NT2/D1 (cell line): ENCODE measurements around the gene CYTH3.

Experiments
- DNase-seq: peaks from one replicate; pipeline ENCODE4 v3.0.0-alpha.2; 2011; ENCODE audit warnings: low read depth, low spot score
- H3K27me3 ChIP-seq: 2 replicates; pipeline ENCODE4 v1.6.0; 2011; ENCODE audit warnings: mild to moderate bottlenecking; ENCODE audit not compliant: insufficient read length, insufficient read depth
- H3K36me3 ChIP-seq: 2 replicates; pipeline ENCODE4 v1.6.1; 2011; ENCODE audit warnings: mild to moderate bottlenecking, low read length, mixed read lengths; ENCODE audit not compliant: insufficient read depth, insufficient read length
- H3K4me1 ChIP-seq: 2 replicates; pipeline ENCODE4 v1.5.1; 2011; ENCODE audit not compliant: insufficient read depth, insufficient read length
- H3K4me3 ChIP-seq: 2 replicates; pipeline ENCODE4 v1.5.1; 2011; ENCODE audit warnings: low read depth; ENCODE audit not compliant: insufficient read length
- H3K9ac ChIP-seq: 2 replicates; pipeline ENCODE4 v1.6.0; 2011; ENCODE audit warnings: low read depth; ENCODE audit not compliant: insufficient read length
- H3K9me3 ChIP-seq: 2 replicates; pipeline ENCODE4 v1.5.1; 2011; ENCODE audit warnings: mild to moderate bottlenecking, low read length; ENCODE audit not compliant: insufficient read depth
- SUZ12 ChIP-seq: IDR thresholded peaks from 2 replicates; pipeline ENCODE4 v1.6.1; 2011; ENCODE audit not compliant: insufficient read length, insufficient read depth; ENCODE audit errors: extremely low read depth
- YY1 ChIP-seq: IDR thresholded peaks from 2 replicates; pipeline ENCODE4 v1.6.1; 2011; ENCODE audit not compliant: insufficient read length, insufficient read depth
- ZNF274 ChIP-seq: IDR thresholded peaks from 2 replicates; pipeline ENCODE4 v1.6.1; 2011; ENCODE audit warnings: mild to moderate bottlenecking, low read depth, low read length

Gene CYTH3

DNA sequence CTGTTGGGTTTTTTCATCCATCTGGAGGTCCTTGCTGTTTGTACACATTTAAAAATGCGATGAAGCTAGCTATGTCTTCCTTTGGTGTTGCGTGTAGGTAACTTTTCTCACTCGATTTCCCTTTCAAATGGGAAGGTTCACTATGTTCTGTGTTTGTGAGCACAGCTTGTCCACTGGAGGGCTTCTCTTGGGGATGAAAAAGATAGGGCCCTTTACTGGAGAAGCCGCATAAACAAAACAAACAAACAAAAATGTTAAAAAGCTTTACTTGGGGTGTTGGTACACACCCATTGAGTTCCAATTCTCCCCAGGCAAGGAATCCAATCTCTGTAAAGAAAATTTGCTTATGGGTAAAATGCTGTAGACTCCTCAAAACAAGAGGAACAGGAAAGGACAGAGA, 23.4 kb downstream of the CYTH3 start:
- H3K4me1 ChIP-seq, result peaks cover 5% of the 10 kb centered on the region
- TF ChIP-seq YY1 (no peak), SUZ12 (no peak)
- H3K36me3 ChIP-seq, result no peaks in the 10 kb centered on the region
- H3K4me3 ChIP-seq, result no peak overlapping the region
- no peak overlapping the region for H3K9ac ChIP-seq
- H3K9me3 ChIP-seq, result no peaks in the 10 kb centered on the region
- no peak for DNase-seq
- H3K27me3 ChIP-seq, result no peaks in the 10 kb centered on the region

DNA sequence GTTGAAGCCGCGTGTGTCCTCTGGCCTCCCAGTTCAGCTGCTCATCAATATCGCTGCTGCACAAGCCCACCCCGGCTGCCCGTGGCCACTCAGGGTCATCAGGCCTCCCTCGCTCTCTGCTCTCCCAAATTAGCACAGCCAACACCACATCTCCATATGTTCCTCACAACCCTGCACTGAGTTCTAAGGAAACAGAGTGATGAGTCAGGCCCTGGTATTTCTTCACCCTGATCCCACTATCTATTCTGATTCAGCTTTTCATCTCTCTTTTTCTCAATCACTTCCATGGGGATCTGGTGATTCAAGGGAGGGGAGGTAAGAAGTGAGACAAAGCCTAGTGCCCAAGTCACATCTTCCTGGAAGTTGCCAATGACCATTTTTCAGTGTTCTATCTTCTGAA, 23.8 kb downstream of the CYTH3 start:
- no peak for DNase-seq
- Histone ChIP-seq H3K27me3 (no peaks in the 10 kb centered on the region), H3K4me3 (no peak overlapping the region), H3K4me1 (peaks cover 5% of the 10 kb centered on the region), H3K36me3 (no peaks in the 10 kb centered on the region), H3K9me3 (no peaks in the 10 kb centered on the region), H3K9ac (no peak overlapping the region)
- TF ChIP-seq ZNF274 (no peak), YY1 (no peak), SUZ12 (no peak)

DNA sequence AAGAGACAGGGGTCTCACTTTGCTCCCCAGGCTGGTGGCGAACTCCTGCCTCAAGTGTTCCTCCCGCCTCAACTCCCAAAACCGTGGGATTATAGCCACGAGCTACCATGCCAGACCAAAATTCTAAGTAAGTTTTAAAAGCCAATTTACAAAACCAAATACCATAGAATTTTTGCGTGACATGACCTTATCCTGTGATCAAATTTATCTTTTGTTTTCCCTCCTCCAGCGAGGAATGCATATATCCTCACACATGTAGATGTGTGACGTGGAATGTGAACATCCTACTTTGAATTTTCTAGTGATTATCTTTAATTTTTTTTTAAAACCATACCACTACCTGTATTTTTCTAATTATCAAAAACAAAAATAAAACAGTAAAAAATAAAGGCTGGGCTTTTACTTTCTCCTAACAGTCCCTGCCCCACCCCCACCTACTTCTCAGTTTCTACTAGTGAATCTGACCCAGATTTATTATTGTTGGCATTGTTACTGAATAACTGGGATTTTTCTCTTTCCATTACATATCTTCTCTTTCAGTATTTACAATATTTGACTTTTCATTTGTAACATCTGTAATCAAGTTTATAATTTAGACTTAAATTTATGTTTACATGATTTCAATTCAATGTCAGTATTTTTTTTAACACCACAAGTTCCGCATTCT, 26.0 kb downstream of the CYTH3 start:
- no peak for DNase-seq
- H3K27me3 ChIP-seq, result no peaks in the 10 kb centered on the region
- H3K36me3 ChIP-seq, result no peaks in the 10 kb centered on the region
- no peak for TF ChIP-seq YY1
- TF ChIP-seq SUZ12, result no peak
- TF ChIP-seq ZNF274, result no peak
- peaks cover 10% of the 10 kb centered on the region for H3K4me1 ChIP-seq
- H3K9me3 ChIP-seq, result no peaks in the 10 kb centered on the region
- H3K9ac ChIP-seq, result no peak overlapping the region
- no peak overlapping the region for H3K4me3 ChIP-seq

DNA sequence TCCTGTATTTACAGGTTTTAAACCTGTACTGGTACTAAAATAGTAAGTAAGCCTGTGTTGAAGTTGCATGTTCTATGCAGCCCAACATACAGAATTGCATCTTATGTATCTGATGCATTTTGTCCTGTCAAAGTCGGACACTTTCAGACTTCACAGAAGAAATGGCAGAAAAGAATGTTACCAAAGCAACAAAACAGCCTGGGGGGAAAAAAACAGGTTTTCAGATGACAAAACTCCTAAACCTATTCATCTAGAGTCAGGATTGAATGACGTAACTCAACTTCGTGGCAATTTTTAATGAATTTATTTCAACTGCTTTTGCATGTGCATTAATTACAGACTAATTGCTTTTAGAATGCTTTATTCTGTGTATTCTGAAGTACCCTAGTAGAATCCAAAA, 28.4 kb downstream of the CYTH3 start:
- no peak for DNase-seq
- TF ChIP-seq SUZ12 (no peak), YY1 (no peak), ZNF274 (no peak)

DNA sequence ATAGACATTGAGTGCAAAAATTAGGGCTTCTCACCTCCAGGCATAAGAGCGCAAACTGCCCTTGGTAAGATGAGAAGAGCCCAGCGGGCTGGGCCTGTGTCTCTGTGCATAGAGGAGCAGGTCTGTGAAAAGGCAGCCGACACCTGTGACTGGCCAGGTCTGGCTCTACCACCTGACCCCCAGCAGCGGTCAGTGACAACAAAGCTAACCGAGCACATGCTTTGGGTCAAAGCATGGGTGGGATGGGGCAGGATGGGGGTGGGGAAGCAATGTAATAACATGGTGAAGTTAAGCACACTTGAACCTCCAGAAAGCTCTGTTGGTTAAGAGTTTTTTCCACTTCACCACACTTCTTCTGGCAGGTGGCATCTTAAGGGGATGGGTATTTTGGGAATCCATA, 29.3 kb downstream of the CYTH3 start:
- H3K27me3 ChIP-seq, result no peaks in the 10 kb centered on the region
- H3K9ac ChIP-seq, result no peak overlapping the region
- no peak overlapping the region for H3K4me3 ChIP-seq
- H3K36me3 ChIP-seq, result no peaks in the 10 kb centered on the region
- no peak for DNase-seq
- H3K4me1 ChIP-seq, result peaks cover 6% of the 10 kb centered on the region
- TF ChIP-seq YY1 (no peak), ZNF274 (no peak), SUZ12 (no peak)
- no peaks in the 10 kb centered on the region for H3K9me3 ChIP-seq

More for the DNA sequence above, 28.4 kb downstream of the CYTH3 start:
- Histone ChIP-seq H3K9me3 (no peaks in the 10 kb centered on the region), H3K36me3 (no peaks in the 10 kb centered on the region), H3K9ac (no peak overlapping the region), H3K4me1 (peaks cover 10% of the 10 kb centered on the region), H3K27me3 (no peaks in the 10 kb centered on the region), H3K4me3 (no peak overlapping the region)

DNA sequence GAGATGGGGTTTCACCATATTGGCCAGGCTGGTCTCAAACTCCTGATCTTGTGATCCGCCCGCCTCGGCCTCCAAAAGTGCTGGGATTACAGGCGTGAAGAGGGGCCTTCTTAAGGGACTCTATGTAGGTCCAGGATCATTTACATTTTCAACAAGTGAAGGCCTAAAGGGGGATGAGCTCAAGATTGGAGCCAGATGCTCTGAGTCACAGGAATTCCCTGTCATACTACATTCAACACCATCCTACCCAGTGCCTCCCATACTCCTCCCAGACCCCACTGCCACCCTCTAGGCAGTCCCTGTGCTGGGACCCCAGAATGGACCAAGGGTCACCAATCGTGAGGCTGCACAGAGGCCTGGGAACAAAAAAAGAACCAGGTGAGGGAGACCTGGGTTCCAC, 29.9 kb downstream of the CYTH3 start:
- no peak overlapping the region for H3K4me3 ChIP-seq
- no peaks in the 10 kb centered on the region for H3K36me3 ChIP-seq
- H3K27me3 ChIP-seq, result no peaks in the 10 kb centered on the region
- H3K9ac ChIP-seq, result no peak overlapping the region
- no peaks in the 10 kb centered on the region for H3K9me3 ChIP-seq
- TF ChIP-seq SUZ12 (no peak), ZNF274 (no peak), YY1 (no peak)
- DNase-seq, result no peak
- H3K4me1 ChIP-seq, result peaks cover 6% of the 10 kb centered on the region

DNA sequence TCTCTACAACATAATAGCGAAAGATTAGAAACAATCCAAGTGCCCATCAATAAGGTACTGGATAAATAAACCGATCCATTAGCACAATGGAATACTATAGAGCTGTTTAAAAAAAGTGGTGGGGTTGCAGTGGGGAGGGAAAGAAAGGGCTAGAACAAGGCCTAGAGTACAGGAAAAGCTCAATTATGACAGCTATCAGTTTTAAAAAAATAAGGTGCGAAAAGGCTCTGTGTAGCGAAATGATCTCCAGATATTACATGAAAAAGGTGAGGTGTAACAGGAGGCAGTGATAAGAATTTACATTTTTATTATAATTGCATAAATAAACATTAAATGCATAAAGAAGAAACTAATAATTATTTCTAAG, 30.8 kb downstream of the CYTH3 start:
- Histone ChIP-seq H3K36me3 (no peaks in the 10 kb centered on the region), H3K4me1 (peaks cover 6% of the 10 kb centered on the region), H3K9me3 (no peaks in the 10 kb centered on the region), H3K27me3 (no peaks in the 10 kb centered on the region), H3K4me3 (no peak overlapping the region), H3K9ac (no peak overlapping the region)
- TF ChIP-seq ZNF274 (no peak), SUZ12 (no peak), YY1 (no peak)
- no peak for DNase-seq

DNA sequence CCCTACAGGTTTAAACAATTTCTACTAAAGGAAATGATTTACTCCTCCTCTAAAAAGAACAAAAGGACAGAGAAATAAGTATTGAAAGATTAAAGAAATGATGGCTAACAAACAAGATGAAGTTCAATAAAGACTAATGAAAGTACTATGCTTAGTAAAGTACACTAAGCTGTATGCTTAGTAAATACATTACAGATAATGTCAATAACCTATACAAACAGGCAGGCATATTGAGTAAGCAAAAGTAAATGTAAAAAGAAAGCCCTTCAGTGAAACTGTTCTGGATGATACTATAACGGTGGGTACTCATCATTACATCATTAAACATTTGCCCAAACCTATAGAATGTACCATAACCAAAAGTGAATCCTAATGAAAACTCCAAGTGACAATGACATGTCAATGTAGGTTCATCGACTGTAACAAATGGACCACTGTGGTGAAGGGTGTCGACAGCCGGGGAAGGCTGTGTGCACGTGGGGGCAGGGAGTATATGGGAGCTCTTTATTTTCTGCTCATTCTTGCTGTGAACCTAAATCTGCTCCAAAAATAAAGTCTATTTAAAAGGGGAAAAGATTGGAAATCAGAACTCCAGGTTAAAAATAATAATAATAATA, 34.0 kb downstream of the CYTH3 start:
- no peaks in the 10 kb centered on the region for H3K9me3 ChIP-seq
- H3K4me3 ChIP-seq, result no peak overlapping the region
- no peaks in the 10 kb centered on the region for H3K36me3 ChIP-seq
- H3K9ac ChIP-seq, result no peak overlapping the region
- TF ChIP-seq SUZ12 (no peak), YY1 (no peak), ZNF274 (no peak)
- DNase-seq, result no peak
- H3K4me1 ChIP-seq, result peaks cover 6% of the 10 kb centered on the region
- no peaks in the 10 kb centered on the region for H3K27me3 ChIP-seq
